HG02759 (cell line): Measurements from ENCODE around the gene UMODL1.

Experiments
- ATAC-seq: cut with Tn5 transposase; IDR thresholded peaks from one replicate; pipeline ENCODE4 v1.9.1; 2021; ENCODE audit warnings: mild to moderate bottlenecking, moderate library complexity; ENCODE audit not compliant: unreplicated experiment

Gene UMODL1

GRCh38 chr21:42095581-42095980, 24.5 kb downstream of the UMODL1 start:
- no peak for ATAC-seq

GRCh38 chr21:42096566-42096965, 25.4 kb downstream of the UMODL1 start:
- ATAC-seq, result no peak

GRCh38 chr21:42097274-42097673, 26.2 kb downstream of the UMODL1 start:
- ATAC-seq, result no peak

DNA sequence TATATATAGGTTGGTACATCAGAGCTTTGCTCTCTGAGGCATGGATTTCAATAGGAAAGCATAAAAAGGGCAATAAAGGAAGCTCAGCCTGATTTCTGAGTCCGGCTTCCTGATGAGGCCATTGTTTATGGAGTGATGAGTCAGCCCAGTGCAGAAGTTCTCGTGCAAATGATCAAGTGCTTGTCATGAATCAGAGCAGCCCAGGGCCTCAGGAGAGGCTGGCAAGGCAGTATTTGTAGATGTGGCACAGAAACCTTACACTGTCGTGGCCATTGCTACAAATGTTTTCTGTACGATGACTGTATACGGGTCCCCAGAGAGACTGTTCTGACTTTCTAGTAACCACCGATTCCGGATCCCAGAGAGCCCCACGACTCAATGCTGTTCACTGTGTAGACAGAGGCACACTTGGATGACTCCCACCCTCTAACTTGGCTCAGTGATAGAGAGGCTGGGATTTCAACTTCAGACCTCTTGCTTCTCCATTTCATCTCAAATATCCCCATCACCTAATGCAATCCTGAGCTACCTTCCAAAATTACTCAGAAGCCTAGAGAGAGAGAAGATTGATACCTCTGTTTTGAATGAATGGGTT, 26.8 kb downstream of the UMODL1 start:
- ATAC-seq, result no peak

GRCh38 chr21:42098957-42099505, 27.9 kb downstream of the UMODL1 start:
- no peak for ATAC-seq

GRCh38 chr21:42101246-42101645, 30.1 kb downstream of the UMODL1 start:
- ATAC-seq, result no peak

- no peak for ATAC-seq
Observed at GRCh38 chr21:42102076-42102475, 31.0 kb downstream of the UMODL1 start.

GRCh38 chr21:42102526-42102925, 31.4 kb downstream of the UMODL1 start:
- no peak for ATAC-seq

GRCh38 chr21:42102991-42103390, 31.9 kb downstream of the UMODL1 start:
- ATAC-seq, result no peak

GRCh38 chr21:42103843-42104242, 32.7 kb downstream of the UMODL1 start:
- ATAC-seq, result no peak

DNA sequence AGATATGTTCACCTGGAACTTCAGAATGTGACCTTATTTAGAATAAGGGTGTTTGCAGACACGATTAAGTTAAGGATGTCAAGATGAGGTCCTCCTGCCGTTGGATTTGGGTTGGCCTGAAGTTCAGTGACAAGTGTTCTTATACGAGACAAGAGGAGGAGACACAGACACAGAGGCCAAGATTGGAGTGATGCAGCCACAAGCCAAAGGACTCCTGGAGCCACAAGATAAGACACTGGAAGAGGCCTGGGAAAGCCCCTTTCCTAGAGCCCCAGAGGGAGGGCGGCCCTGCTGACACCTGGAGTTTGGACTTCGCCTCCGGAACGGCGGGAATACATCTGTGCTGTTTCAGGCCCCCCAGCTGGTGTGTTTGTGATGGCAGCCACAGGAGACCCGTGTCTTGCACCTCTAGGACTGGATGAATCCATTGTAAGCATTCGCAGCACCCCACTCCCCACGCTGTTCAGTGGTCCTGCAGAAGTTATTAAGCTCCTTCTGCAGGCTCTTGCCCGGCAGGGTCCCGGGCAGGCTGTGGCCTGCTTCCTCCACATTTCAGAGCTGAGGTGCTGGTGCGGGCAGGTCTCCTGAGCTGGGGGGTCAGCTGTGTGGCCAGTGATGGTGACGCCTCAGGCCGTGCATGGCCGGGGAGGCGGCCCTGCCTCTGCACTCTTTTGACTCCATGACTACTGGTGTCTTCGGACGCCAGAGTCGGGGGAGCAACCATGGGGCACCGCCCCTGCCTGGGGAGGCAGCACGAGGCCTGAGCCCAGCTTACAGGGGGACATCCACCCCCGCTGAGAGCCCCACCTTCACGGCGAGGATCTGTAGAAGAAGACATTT, 34.6 kb downstream of the UMODL1 start:
- no peak for ATAC-seq

GRCh38 chr21:42106425-42106824, 35.3 kb downstream of the UMODL1 start:
- no peak for ATAC-seq

DNA sequence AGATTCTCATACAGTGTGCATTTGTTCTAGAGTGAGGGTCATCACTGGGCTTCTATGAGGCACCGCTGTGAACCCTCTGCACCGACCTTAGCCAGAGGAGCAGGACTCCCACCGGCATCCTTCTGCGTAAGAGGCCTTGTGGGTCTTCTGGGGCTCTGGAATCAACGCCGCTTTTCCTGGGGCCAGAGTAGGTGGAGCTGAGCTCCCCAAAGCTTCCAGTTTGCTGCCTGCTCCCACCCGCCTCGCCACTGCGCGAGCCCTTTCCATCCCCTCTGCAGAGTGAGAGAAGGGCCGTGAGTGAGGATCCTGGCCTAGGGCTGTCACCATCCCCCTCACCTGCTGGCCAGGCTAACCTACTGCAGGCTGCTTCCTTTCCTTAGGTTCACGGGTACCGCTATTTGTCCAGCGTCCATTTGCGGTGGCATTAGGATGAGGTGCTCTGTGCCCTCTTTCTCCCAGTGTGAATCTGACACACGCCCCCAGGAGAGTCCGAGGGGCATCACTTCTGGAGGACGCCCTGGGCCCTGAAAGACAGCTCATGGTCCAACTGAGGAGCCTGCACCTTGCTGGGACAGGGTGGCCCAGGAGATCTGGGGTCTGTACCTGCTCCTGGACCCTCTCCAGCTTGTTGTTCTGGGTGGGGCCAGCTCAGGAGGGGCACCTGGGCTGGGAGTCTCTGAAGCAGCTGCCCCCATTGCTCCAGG, 36.2 kb downstream of the UMODL1 start:
- ATAC-seq, result peak; percentile 4

GRCh38 chr21:42107881-42108553, 36.9 kb downstream of the UMODL1 start:
- ATAC-seq, result peak; percentile 94

GRCh38 chr21:42108554-42109340, 37.6 kb downstream of the UMODL1 start:
- ATAC-seq, result no peak

GRCh38 chr21:42109473-42109872, 38.4 kb downstream of the UMODL1 start:
- ATAC-seq, result no peak

DNA sequence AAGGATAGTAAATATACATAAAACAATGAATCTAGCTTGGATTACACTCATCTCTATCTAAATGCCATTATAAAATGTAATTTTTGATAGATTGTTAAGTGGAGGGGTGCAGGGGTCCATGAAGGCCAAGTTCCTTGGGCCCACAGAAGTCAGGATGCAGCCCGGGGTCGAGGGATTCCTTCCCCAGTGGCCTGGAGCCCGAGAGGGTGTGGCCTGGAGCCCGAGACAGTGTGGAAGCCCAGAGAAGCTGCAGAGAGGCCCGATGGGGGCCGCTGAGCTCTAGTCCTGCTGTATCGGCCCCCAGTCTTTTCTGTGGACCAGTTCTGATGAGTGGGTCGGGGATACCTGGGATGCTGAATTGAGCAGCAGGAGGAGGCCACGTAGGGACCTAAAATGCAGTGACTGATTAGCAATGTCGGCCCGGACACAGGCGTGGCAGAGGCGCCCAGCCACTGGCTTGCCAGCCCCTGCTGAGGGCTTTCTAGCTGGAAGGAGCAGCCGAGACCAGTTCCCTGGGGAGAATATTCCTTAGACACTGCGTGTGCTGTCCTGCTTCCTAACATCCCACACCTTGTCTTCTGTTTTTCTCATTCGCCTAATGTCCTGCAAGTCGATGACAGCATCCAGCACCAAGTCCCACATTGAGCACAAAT, 38.9 kb downstream of the UMODL1 start:
- ATAC-seq, result no peak

- no peak for ATAC-seq
Observed at GRCh38 chr21:42110691-42111469, 39.8 kb downstream of the UMODL1 start.

DNA sequence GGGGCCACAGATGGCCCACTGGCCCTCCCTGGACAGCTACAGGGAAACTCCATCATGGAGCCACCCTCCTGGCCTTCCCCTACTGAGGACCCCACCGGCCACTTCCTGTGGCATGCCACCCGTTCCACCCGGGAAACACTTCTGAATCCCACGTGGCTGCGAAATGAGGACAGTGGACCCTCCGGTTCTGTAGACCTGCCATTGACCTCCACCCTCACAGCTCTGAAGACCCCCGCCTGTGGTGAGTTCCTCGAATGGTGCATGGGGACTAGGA, 40.3 kb downstream of the UMODL1 start:
- ATAC-seq, result no peak
